Fibroblast of lung (primary cell): ENCODE results near the gene HAUS2. TPM values are rescaled to one million over a fixed set of nuclear protein-coding genes. Genes with fewer than 3 reads are reported as not detected.
A peak's percentile ranks its signal among the peaks of the same experiment; 100 is the strongest.

ENCODE experiments used
- DNase-seq, 2 donors: peaks; one replicate each; pipeline versions ENCODE4 v3.0.0 to v3.0.0-alpha.2; 2010; ENCODE audit warnings: low read depth in 2 of 2
- H2AFZ ChIP-seq: 2 replicates; pipeline ENCODE4 v1.5.1; 2012; ENCODE audit warnings: low read length, control low read depth, inconsistent platforms
- H3K27ac ChIP-seq: 2 replicates; pipeline ENCODE4 v1.5.1; 2011; ENCODE audit warnings: low read length, control low read depth; ENCODE audit not compliant: insufficient read depth
- H3K27me3 ChIP-seq: 2 replicates; pipeline ENCODE4 v1.5.1; 2011; ENCODE audit warnings: mild to moderate bottlenecking, low read length; ENCODE audit not compliant: control insufficient read depth, insufficient read depth
- H3K36me3 ChIP-seq: 2 replicates; pipeline ENCODE4 v1.5.1; 2011; ENCODE audit warnings: low read length; ENCODE audit not compliant: control insufficient read depth, insufficient read depth
- H3K4me1 ChIP-seq: 2 replicates; pipeline ENCODE4 v1.5.1; 2011; ENCODE audit warnings: low read length; ENCODE audit not compliant: control insufficient read depth, insufficient read depth; ENCODE audit errors: extremely low read depth
- H3K4me2 ChIP-seq: 2 replicates; pipeline ENCODE4 v1.5.1; 2011; ENCODE audit warnings: low read length, control low read depth; ENCODE audit not compliant: insufficient read depth; ENCODE audit errors: extremely low read depth
- H3K4me3 ChIP-seq, 4 experiments: fragments of 200-600 bp in 1 of 4; sonication (generic) in 1 of 4; replicated peaks in 1 of 4; 2 replicates each; pipeline ENCODE4 v1.5.1; 2011 to 2016; ENCODE audit warnings: low read length in 4 of 4, low read depth in 3 of 4, mild to moderate bottlenecking in 3 of 4, control low read depth in 2 of 4, inconsistent platforms in 1 of 4, mixed read lengths in 1 of 4; ENCODE audit not compliant: insufficient read depth in 1 of 4; ENCODE audit errors: control extremely low read depth in 1 of 4
- H3K79me2 ChIP-seq: 2 replicates; pipeline ENCODE4 v1.5.1; 2012; ENCODE audit warnings: mild to moderate bottlenecking, low read length, inconsistent platforms; ENCODE audit not compliant: control insufficient read depth, insufficient read depth
- H3K9ac ChIP-seq: 2 replicates; pipeline ENCODE4 v1.5.1; 2011; ENCODE audit warnings: mild to moderate bottlenecking, low read length, control low read depth; ENCODE audit not compliant: insufficient read depth
- H3K9me3 ChIP-seq: 2 replicates; pipeline ENCODE4 v1.5.1; 2012; ENCODE audit warnings: low read depth, low read length; ENCODE audit not compliant: control insufficient read depth, insufficient read depth
- H4K20me1 ChIP-seq: 2 replicates; pipeline ENCODE4 v1.5.1; 2011; ENCODE audit warnings: low read length; ENCODE audit not compliant: control insufficient read depth, insufficient read depth; ENCODE audit errors: extremely low read depth
- CTCF ChIP-seq, 2 donors: IDR thresholded peaks in 1 of 2; conservative IDR thresholded peaks in 1 of 2; 1 replicate in 1 of 2; 2 replicates in 1 of 2; pipeline ENCODE4 v1.5.1; 2011 to 2012; ENCODE audit warnings: low read length in 2 of 2, control low read depth in 1 of 2, inconsistent platforms in 1 of 2, low read depth in 1 of 2, mild to moderate bottlenecking in 1 of 2
- EZH2 ChIP-seq: IDR thresholded peaks from 2 replicates; pipeline ENCODE4 v1.5.1; 2012; ENCODE audit warnings: low read length, control low read depth, mild to moderate bottlenecking; ENCODE audit errors: missing control alignments
- polyA plus RNA-seq, 2 donors: library from polyadenylated mRNA; depleted of rRNA in 1 of 2; stranded (reverse) in 1 of 2; unstranded in 1 of 2; fragments of >200 nt; gene quantifications; 2 replicates each; pipeline ENCODE4 v1.2.1, GENCODE V29; 2011 to 2012; ENCODE audit warnings: missing spikeins in 1 of 2
- total RNA-seq: library from RNA; depleted of rRNA; stranded (reverse); fragments of >200 nt; gene quantifications from 2 replicates; pipeline ENCODE4 v1.2.1, GENCODE V29; 2014

The HAUS2 gene
- total and polyA plus RNA-seq, 2 donors (not counting 1 experiment from before 2014, with no cell fraction given) = 25.3 to 26.2 TPM

GRCh38 chr15:42508263-42508690 lies 40.4 kb upstream of the HAUS2 start:
- H3K79me2 ChIP-seq = no peaks in the 10 kb centered on the region
- H3K4me1 ChIP-seq = peaks cover 11% of the 10 kb centered on the region
- peak overlapping the region; percentile 58 for H3K4me2 ChIP-seq
- TF ChIP-seq CTCF (conservative IDR thresholded peaks at IDR 0.05 in 1 of 2, IDR thresholded peaks at IDR 0.05 in 1 of 2; ENCODE audit: low read depth in 1 of 2, low read length in 2 of 2) = no peak
- TF ChIP-seq EZH2 = no peak
- no peaks in the 10 kb centered on the region for H3K9me3 ChIP-seq
- peak in 1 of 2 donors; percentile 64 for DNase-seq
- no peaks in the 10 kb centered on the region for H3K36me3 ChIP-seq
- no peaks in the 10 kb centered on the region for H3K27me3 ChIP-seq
- H4K20me1 ChIP-seq = no peaks in the 10 kb centered on the region
- no peak overlapping the region for H3K9ac ChIP-seq
- H3K27ac ChIP-seq = peak overlapping the region; percentile 41
- H3K4me3 ChIP-seq = no peak overlapping the region
- no peak overlapping the region for H2AFZ ChIP-seq

- Histone ChIP-seq H3K36me3 (peaks cover 3% of the 10 kb centered on the region), H2AFZ (no peak overlapping the region), H3K9me3 (no peaks in the 10 kb centered on the region), H3K27ac (no peak overlapping the region), H3K27me3 (no peaks in the 10 kb centered on the region), H3K4me3 (no peak overlapping the region), H3K4me2 (peak overlapping the region; percentile 7), H3K79me2 (no peaks in the 10 kb centered on the region), H4K20me1 (no peaks in the 10 kb centered on the region), H3K9ac (no peak overlapping the region), H3K4me1 (peaks cover 11% of the 10 kb centered on the region)
- no peak for TF ChIP-seq EZH2
- DNase-seq = peak in 1 of 2 donors; percentile 37
Observed at GRCh38 chr15:42510258-42511006, 38.2 kb upstream of the HAUS2 start.

GRCh38 chr15:42511007-42511391 lies 37.6 kb upstream of the HAUS2 start:
- DNase-seq = peak; percentile 61 to 82
- H3K4me3 ChIP-seq = no peak overlapping the region

More at GRCh38 chr15:42511007-42511391, 37.6 kb upstream of the HAUS2 start:
- no peaks in the 10 kb centered on the region for H3K9me3 ChIP-seq
- no peak overlapping the region for H3K9ac ChIP-seq
- H3K79me2 ChIP-seq = no peaks in the 10 kb centered on the region
- H3K4me1 ChIP-seq = peaks cover 11% of the 10 kb centered on the region
- no peaks in the 10 kb centered on the region for H4K20me1 ChIP-seq
- H2AFZ ChIP-seq = no peak overlapping the region
- H3K27ac ChIP-seq = peak overlapping the region; percentile 34
- TF ChIP-seq EZH2 (no peak), CTCF (conservative IDR thresholded peaks at IDR 0.05 in 1 of 2, IDR thresholded peaks at IDR 0.05 in 1 of 2; ENCODE audit: low read depth in 1 of 2, low read length in 2 of 2) (no peak)
- no peaks in the 10 kb centered on the region for H3K27me3 ChIP-seq
- peaks cover 3% of the 10 kb centered on the region for H3K36me3 ChIP-seq
- peak overlapping the region; percentile 7 for H3K4me2 ChIP-seq
